Smooth muscle cell of the brain vasculature (primary cell): ENCODE results near the gene FICD.
"Not testable (repeated sequence)": the region's sequence is repeated elsewhere in the genome, so short reads cannot be mapped to it uniquely, and the experiment has no call there.

Source experiments
- DNase-seq: peaks from one replicate; pipeline ENCODE4 v3.0.0-alpha.2; 2012; ENCODE audit warnings: low read depth, low spot score

FICD gene

DNA sequence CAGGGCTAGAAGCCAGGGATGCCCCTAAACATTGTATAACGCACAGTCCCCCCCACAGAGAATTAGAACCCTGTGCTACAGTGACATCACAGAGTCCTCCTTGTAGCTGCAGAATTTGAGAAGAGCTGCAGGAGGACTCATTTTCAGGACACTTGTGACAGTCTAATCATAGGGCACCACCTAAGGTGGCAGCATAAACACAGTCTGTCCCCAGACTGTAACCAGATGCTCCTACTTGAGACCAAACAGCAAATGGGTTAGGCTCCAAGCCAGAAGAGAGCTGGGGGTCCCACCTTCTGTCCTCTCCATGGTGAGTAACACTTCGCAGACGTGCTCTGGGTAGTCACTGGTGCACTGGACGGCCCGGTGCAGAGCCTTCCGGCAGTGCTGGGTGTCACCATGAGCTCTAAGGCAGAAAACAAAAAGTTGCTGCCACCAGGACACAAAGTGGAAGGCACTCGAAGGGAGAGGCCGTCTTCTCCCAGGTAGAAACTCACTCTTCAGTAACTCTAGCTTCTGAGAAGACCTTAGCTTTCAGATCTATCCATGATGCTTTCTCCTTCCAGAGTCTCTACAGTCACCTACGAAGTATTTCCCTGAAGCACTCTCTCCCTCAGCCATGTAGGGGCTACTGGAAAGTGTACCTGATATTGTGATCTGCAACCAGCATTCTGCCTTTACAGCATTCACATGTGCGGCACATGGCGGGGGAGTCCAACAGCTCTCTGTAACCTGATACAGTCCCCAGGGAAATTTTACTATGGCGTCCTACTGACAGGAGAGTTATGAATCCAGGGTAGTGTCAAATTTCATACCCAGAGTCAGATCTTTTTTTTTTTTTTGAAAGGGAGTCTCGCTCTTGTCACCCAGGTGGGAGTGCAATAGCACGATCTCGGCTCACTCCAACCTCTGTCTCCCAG lies 17.1 kb downstream of the FICD start:
- no peak for DNase-seq

DNA sequence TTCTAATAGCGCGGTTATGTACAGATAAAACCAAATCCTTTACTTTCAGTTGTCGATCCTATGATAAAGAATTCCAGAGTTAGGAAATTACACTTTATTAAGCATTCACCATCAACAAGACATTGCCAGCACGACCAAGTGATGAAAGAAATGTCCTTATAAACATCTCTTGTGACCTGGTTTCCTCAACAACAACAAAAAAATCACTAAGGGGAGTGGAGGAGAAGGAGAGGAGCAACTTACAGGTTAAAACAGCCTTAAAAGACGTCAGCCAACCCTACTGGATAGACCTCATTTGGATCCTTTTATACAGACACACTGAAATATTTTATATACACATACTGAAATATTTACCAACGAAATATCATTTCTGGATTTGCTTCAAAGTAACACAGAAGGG lies 23.1 kb downstream of the FICD start:
- no peak for DNase-seq

DNA sequence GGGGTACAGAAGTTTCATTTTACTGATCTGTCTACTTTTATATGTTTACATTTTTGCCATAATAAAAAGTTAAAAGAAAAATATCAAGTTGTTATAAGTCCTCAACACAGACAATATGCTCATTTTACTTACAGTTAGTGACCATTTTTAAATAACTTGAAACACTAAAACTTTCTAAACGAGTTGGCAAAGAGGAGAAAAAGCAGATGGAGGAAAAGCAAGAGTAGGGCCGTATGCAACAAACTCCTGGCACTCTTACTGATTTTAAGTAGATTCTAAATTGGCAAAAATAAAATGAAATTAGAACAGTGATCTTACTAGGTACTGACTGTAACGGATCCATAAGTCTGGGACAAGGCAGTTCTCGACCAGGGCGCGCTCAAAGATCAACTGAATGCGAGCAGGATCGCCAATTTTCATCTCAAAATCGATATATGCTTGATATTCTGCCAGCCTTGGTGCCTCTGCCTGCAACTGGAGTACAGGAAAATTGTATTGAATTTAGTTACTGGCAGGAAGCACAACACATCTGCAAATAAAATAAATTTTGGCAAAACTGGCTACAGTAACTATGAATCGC lies 23.6 kb downstream of the FICD start:
- no peak for DNase-seq

DNA sequence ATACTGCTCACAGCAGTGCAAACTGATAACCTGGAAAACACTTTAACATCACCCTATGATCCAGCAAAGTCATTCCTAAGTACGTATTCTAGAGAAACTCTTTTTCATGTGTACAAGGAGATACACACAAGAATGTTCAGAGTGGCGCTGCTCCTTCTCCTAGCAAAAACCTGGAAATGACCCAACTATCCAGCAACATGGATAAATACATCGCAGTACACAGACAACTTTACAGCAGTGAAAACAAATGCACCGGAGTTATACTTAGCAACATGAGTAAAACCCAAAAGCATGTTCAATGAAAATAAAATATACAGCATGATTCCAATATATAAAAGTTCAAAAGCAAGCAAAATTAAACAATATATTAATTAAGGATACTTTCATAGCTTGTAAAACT lies 27.2 kb downstream of the FICD start:
- DNase-seq = no peak

DNA sequence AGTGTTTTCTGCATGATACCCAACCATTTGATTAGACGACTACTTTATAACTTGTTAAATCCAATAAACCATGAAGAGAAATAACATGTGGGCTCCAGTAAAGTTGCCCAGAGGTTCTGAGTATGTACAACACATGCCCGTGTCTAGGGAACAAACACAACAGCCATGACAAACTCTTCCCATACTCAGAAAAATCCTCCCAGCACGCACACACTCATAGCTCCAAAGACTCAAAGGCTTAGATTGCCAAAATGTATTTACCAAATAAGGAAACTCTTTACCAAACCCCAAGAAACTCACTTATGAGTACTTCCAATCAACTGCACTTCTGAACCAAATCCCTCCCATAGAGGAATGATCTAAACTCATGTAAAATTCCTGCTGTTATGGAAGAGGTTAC lies 28.6 kb downstream of the FICD start:
- no peak for DNase-seq

DNA sequence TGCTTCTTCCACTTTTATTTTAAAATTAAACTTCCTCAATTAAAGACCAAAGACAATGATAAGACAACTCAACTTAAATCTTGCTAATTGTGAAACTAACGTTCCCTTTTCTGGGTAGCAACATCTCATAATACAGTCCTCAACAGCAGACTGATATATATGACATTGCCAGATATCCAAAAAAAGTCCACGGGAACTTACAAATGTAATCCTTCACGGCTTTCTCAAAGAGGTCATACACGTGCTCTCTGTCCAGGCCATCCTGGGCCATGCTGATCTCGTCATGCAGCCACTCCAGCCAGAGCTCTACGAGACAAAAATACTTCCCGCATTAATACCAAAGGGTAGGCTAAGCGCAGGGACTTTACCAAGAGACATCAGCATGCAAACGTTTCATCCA lies 32.6 kb downstream of the FICD start:
- no peak for DNase-seq

DNA sequence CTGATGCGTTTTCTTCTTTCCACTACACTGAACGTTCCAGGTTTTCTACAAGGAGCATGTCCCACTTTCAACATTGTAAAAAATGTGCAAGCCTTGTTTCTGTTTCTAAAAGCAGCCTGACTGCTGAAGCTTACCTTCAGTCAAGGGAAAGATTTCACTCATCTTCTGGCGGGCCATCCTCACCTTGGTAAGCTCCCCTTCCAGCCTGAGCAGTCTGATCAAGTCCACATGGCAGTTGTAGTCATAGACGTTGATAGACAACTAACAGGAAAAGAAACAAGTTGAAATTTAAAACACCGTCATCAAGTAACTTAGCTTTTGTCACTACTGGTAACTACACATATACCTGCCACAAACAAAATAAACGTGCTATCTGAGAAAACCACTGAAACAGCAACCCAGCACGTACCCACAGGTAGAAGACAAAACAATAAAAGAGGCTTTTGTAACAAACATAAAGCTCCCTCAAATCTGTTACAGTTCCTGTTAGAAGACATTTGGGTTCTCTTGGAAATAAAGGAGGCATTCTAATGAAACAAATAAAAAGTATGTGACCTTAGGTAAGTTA lies 34.0 kb downstream of the FICD start:
- no peak for DNase-seq

DNA sequence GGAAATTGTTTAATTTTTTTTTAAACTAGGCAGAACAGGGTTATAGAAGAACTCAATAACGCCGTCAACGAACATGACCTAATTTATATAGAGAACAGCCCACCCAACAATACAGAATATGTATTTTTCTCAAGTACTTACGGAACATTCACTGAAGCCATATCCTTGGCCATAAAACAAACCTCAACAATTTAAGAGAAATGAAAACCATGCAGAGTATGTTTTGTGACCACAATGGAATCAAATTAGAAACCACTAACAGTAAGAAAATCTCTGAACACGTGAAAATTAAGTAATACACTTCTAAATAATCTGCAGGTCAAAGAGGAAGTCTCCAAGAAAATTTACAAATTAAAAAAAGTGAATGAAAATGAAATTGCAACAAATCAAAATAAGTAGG lies 36.5 kb downstream of the FICD start:
- no peak for DNase-seq

DNA sequence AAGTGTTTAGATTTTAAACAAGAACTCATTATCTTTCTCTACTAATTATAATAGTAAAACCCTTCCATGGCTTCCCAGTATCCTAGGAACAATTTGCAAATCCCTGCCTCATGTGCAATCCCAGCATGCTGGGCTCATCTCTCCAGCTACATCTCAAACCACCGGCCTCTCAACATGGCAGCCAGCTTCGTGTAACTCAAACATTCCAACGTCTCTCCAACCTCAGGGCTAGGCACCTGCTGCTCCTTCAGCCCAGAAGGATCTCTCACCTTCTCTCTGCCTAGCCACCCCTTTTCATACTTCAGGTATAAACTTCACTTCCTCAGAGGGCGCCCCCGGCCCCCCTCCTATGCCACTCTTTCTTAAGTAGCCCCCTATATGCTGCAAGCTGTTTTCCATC lies 38.7 kb downstream of the FICD start:
- no peak for DNase-seq

DNA sequence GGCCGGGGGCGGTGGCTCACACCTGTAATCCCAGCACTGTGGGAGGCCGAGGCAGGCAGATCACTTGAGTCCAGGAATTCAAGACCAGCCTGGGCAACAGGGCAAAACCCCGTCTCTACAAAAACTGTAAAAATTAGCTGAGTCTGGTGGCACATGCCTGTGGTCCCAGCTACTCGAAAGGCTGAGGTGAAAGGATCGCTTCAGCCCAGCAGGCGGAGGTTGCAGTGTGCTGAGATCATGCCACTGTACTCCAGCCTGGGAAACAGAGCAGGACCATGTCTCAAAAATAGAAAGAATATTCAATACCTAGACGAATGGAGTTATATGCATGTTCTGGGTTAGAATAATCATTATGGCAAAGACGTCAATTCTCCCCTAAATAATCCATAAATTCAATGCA lies 40.3 kb downstream of the FICD start:
- not testable (repeated sequence) for DNase-seq

DNA sequence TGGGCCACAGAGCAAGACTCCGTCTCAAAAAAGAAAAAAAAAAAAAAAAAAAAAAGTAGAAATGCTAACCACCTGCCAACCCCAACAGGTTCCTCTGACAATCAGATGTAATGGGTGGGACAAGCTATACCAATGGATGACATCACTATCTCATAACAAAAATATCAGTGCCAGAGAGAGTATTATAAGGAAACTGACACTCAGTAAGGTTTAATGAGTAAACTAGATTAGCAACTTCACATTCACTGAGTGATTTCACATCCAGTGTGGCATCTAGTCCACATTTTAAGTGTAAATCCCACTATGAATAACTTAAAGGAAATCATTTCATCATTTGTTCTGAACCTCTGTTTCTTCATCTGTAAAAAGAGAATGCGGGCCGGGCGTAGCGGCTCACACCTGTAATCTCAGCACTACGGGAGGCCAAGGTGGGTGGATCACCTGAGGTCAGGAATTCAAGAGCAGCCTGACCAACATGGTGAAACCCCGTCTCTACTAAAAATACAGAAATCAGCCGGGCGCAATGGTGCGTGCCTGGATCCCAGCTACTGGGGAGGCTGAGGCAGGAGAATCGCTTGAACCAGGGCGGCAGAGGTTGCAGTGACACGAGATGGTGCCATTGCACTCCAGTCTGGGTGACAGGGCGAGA lies 44.1 kb downstream of the FICD start:
- DNase-seq = no peak

DNA sequence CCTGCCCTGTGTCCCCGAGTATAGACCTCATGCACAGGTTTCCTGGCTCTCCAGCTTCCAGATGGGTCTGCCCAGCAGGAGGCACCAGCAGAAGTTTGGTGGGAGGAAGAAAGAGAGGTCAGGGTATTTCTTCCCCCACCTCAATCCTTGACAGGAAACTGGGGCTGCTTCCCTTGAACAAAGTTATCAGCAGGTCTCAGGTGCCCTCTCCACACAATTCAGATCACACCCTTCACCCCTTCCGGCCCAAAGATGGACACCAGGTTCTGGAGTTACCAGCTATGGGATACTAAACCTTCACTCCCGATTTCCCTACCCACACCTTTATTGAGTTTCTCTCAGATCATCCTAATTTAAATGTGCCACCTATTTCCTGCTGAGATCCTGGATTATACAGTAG lies 44.7 kb downstream of the FICD start:
- DNase-seq = no peak

DNA sequence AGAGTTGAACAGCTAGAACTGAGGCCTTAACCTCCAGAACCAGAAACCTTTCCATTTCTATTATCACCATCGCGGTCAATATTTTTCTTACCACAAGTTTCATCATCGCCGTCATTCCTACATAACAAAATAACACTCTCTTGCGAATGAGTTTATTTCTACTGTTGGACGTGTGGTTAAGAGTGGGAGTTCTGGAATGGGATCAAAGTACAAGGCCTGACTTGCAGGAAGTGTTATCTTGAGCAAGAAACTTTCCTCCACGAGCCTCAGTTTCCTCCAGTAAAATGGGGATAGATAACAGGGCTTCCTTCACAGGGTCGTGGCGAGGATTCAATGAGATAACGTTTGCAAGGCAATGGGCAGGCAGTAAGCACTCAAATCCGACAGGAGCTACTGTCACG lies 45.2 kb downstream of the FICD start:
- no peak for DNase-seq

DNA sequence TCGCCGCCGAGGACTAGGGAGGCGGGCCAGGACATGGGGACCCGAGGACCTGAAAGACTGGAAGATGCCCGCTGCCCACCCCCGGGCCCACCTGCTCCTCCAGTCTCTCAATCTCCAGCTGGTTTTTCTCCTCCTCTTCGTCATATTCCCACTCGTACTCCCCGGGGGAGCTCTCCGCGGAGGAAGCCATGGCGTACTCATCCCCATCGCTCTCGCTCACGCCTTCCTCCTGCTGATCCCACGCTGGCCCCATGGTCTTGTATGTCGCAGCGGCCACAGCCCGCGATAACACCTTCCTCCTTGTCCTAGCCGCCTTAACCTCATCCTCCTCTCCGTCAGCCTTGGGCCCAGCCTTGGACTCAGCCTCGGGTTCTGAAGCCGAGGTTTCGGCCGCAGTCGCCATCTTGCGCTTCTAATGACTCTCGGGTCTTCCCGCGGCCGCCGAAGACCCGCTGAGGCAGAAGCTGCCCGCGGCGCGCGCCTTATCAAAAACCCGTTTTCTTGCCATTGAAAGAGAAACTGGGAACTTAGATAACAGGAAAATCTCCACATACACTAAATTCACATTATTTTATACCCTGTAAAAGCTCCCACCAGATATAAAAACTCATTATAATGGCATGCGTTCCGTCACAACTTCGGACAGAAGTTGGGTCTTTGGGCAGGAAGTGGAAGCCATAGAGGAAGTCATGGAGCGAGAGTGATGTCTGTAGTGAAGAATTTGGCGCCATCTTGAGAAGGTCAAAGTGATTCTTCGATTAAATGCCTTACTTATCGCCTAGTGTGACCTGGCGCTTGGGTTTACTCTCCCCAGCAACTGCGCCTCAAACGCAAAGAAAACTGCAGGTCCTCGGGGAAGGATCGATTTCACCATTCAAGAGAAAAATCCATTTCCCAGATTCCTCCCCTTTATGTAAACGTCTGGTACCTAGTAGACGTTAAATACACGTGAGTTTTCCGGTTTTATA lies 46.0 kb downstream of the FICD start, which contains the start of gene SART3:
SART3 (minus strand) TSS at position 422 of the 968 bp plus-strand sequence; CDS start at position 403, 19 bp downstream.
- DNase-seq = peak; percentile 68

DNA sequence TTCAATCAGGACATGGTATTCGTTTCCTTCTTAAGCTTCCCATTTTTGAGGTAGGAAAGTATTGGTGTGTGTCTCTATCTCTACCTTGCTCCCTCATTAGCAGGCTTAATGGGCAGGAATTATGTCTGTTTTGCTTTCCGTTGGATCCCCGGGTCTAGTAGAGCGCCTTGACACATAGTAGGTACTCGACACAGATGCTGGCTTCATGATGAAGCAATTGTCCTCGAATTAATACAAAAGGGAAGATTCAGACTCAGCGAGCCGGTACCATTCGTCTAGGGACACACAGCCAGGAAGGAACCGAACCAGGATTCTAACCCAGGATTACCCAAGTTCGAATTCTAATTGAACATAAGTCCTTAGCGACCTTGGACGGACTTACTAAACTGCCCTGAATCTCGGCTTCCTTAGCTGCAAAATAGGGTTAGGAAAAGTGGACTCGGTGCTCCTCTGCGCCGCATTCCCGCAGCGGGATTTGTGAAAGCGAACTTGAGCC lies 46.8 kb downstream of the FICD start:
- DNase-seq = no peak

DNA sequence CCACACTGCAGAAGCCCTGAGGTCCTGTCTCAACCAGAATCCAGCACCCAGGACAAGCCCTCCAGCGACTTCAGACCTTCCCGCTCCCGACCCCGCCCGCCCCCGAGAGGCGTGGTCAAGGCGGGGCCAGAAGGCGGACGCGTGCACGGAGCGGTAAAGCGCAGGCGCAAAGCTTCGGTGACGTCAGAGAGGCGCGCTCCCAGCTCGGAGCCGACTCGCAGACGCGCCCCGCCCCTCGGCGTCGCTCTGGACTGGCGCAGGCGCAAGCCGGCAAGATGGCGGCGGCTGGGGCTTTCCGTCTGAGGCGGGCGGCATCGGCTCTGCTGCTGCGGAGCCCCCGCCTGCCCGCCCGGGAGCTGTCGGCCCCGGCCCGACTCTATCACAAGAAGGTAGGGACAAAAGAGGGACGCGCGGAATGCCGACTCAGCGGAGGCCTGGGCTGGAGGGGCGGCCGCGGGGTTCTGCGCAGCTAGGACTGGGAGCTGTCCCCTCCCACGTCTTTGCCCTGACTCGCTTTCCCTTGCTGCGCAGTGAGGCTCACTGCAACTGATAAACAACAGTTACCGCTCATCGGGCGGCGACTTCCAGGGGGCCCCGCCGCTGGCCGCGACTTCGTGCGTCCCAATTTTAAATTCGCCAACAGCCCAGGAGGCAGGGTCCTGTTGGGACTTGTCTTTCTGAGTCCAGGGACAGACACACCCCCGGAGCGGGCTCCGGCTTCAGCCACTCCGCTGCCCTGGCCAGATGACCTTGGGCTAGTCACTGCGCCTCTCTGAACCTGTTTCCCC lies 47.5 kb downstream of the FICD start, which contains the start of gene ISCU:
ISCU (plus strand) TSS at position 249 of the 788 bp plus-strand sequence; CDS start at position 276, 27 bp downstream.
- DNase-seq = peak; percentile 95

DNA sequence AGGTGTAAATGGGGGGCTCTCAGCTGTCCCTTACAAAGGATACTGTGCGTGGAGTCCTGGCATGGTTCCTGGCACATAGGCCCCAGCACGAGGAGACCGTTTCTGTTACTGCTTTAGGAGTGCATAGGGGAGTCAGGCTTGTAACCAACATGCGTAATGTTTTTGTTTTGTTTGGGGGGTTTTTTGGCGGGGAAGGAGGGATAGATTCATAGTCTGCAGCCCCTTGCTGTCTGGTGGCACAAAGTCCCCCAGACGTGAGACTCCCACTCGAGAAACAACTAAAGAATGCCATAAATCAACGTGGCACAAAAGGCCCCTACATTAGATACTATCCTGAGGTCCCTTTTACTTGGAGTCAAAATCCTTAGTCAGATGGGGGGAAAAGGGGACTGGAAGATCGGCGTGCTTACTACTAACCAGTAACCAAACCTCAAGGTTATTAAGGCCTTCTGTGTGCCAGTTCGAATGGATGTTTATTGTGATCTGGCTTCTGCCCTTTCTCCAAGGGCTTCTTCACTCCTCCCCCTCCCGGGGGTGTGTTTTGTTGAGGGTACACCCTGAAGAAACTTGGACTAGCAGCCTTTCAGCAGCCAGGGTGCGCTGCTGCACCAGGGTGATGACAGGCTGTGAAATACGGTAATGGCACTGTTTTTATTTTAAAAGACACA lies 48.2 kb downstream of the FICD start:
- peak; percentile 70 for DNase-seq

DNA sequence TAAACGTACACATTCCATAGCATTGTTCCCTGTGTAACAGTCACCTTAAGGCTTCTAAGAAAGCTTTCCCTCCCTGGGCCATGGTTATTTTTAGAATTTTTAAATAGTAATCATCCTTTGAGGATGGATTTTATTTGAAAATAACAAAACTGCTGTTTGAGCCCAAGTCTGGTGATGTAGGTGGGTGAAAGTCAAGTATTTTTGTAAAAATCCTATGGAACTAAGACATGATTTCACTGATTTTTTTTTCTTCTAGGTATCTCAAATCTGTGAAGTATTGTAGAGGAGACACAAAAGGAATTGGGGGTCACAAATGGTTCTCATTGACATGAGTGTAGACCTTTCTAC lies 48.7 kb downstream of the FICD start:
- DNase-seq = no peak

DNA sequence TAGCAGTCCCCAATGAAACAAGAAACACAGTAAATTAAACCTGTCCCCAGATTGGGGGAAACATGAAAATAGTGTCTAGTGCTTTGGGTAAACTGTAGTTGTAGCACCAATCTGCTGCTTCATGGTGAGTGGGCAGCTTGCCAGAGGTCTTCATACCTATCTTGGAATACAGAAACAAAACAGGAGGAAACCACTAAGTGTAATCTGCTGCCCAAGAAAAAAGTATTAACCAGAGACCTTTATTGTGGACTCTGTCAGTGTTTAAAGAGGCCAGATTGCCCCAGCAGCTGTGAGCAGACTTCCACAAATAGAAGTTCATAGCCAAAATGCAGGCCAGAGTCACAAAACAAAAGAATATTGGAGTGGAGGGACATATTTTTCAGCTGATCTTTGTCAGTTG lies 49.6 kb downstream of the FICD start:
- DNase-seq = no peak

DNA sequence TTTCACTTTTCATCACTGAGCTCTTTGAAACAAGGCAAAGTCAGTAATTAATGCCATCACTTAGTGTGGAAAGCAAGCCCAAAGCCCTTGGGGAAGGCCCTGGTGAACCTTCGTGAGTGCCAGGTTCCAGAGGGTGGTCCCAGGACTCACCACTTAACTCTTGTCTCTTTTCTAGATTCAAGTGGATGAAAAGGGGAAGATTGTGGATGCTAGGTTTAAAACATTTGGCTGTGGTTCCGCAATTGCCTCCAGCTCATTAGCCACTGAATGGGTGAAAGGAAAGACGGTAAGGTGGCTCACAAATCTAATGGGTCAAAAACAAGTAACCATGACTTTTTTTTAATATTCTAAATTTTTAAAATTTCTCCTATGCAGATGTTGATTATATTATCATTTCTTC lies 50.1 kb downstream of the FICD start:
- no peak for DNase-seq
